GM12878 (cell line): ENCODE results near the gene REV3L. TPM values are rescaled to one million over a fixed set of nuclear protein-coding genes. Genes with fewer than 3 reads are reported as not detected.

ENCODE experiments used
- ATAC-seq: fragments of 200-7000 bp; cut with Tn5 transposase; 3 replicates; pipeline ENCODE4 v1.9.1; 2020; ENCODE audit warnings: mild to moderate bottlenecking, moderate library complexity
- BruUV-seq: library from RNA; stranded (reverse); fragments of 400-500 nt; replicated peaks from 2 replicates; lab custom pipeline; 2021; lab: Mats Ljungman, UMichigan
- CTCF ChIA-PET: fragments of 300-600 bp; sonication (Branson Sonifier 250); formaldehyde crosslinking; extraction: SDS; loops from one replicate; lab custom pipeline; 2021; ENCODE audit warnings: inconsistent platforms; lab: Yijun Ruan, JAX
- POLR2A ChIA-PET: fragments of 350-600 bp; formaldehyde crosslinking; extraction: SDS; loops from one replicate; lab custom pipeline; 2021; ENCODE audit warnings: inconsistent platforms; lab: Charles Lee
- RAD21 ChIA-PET: fragments of 300-600 bp; sonication (Branson Sonifier 250); formaldehyde crosslinking; loops from one replicate; lab custom pipeline; 2023; ENCODE audit warnings: antibody characterized with exemption; ENCODE audit not compliant: unreplicated experiment; lab: Charles Lee
- SMC1A ChIA-PET: fragments of 300-600 bp; sonication (Branson Sonifier 250); formaldehyde crosslinking; loops from one replicate; lab custom pipeline; 2023; ENCODE audit not compliant: unreplicated experiment, uncharacterized antibody; lab: Charles Lee
- DNase-seq: peaks from one replicate; pipeline ENCODE4 v3.0.0-alpha.2; 2011; ENCODE audit warnings: low read depth, low spot score
- FAIRE-seq: peaks from 3 replicates; lab custom pipeline; 2011; peaks lifted over from hg19 to GRCh38; lab: Jason Lieb, UNC
- H2AFZ ChIP-seq: 2 replicates; pipeline ENCODE4 v1.6.0; 2011; ENCODE audit warnings: low read depth, low read length, control low read depth; ENCODE audit not compliant: control insufficient read depth
- H3K27ac ChIP-seq: 2 replicates; pipeline ENCODE4 v1.5.1; 2011; ENCODE audit warnings: control low read depth; ENCODE audit not compliant: control insufficient read depth, insufficient read depth
- H3K27me3 ChIP-seq, 2 experiments: replicated peaks in 1 of 2; 2 replicates each; pipeline versions ENCODE4 v1.6.0 to v1.6.1; 2011; ENCODE audit warnings: low read length in 1 of 2; ENCODE audit not compliant: control insufficient read depth in 2 of 2, insufficient read depth in 2 of 2
- H3K36me3 ChIP-seq, 2 experiments: 2 replicates each; pipeline ENCODE4 v1.5.1; 2011; ENCODE audit warnings: low read length in 1 of 2; ENCODE audit not compliant: control insufficient read depth in 2 of 2, insufficient read depth in 2 of 2
- H3K4me1 ChIP-seq: 2 replicates; pipeline ENCODE4 v1.6.1; 2011; ENCODE audit warnings: mild to moderate bottlenecking, low read length, moderate library complexity, mixed read lengths; ENCODE audit not compliant: control insufficient read depth, insufficient read depth
- H3K4me2 ChIP-seq: 2 replicates; pipeline ENCODE4 v1.6.0; 2011; ENCODE audit warnings: control low read depth; ENCODE audit not compliant: control insufficient read depth, insufficient read depth
- H3K4me3 ChIP-seq: fragments of 200-600 bp; sonication (generic); 2 replicates; pipeline ENCODE4 v1.5.1; 2016
- H3K79me2 ChIP-seq: 2 replicates; pipeline ENCODE4 v1.6.0; 2011; ENCODE audit warnings: low read length; ENCODE audit not compliant: control insufficient read depth, insufficient read depth
- H3K9ac ChIP-seq: 2 replicates; pipeline ENCODE4 v1.8.0; 2011; ENCODE audit warnings: low read length, control low read depth, mixed read lengths; ENCODE audit not compliant: control insufficient read depth, insufficient read depth
- H3K9me3 ChIP-seq: replicated peaks from 3 replicates; pipeline ENCODE4 v1.5.1; 2011; ENCODE audit warnings: mild to moderate bottlenecking, low read length; ENCODE audit not compliant: control insufficient read depth, insufficient read depth
- H4K20me1 ChIP-seq: 2 replicates; pipeline ENCODE4 v1.6.0; 2011; ENCODE audit not compliant: control insufficient read depth, insufficient read depth
- EED ChIP-seq: sonication (generic); IDR thresholded peaks from 2 replicates; pipeline ENCODE4 v1.6.1; 2016; ENCODE audit warnings: antibody characterized with exemption, low read depth
- HDGF ChIP-seq: fragments of 450-650 bp; IDR thresholded peaks from 2 replicates; pipeline ENCODE4 v1.6.1; 2016; ENCODE audit warnings: antibody characterized with exemption
- MEF2A ChIP-seq: IDR thresholded peaks from 2 replicates; pipeline ENCODE4 v1.6.1; 2011; ENCODE audit warnings: low read depth, mild to moderate bottlenecking, low read length, moderate library complexity; ENCODE audit not compliant: insufficient read depth
- MLLT1 ChIP-seq: fragments of 450-650 bp; IDR thresholded peaks from 2 replicates; pipeline ENCODE4 v1.6.1; 2016; ENCODE audit warnings: mild to moderate bottlenecking
- MTA3 ChIP-seq: IDR thresholded peaks from 2 replicates; pipeline ENCODE4 v1.6.1; 2012; ENCODE audit warnings: low read length, inconsistent platforms, borderline replicate concordance
- NBN ChIP-seq: fragments of 450-650 bp; IDR thresholded peaks from 2 replicates; pipeline ENCODE4 v1.6.1; 2016
- NR2C2 ChIP-seq: IDR thresholded peaks from 2 replicates; pipeline ENCODE4 v1.6.1; 2011; ENCODE audit warnings: borderline replicate concordance, low read depth; ENCODE audit not compliant: control insufficient read depth, insufficient read length
- PML ChIP-seq: IDR thresholded peaks from 2 replicates; pipeline ENCODE4 v1.6.1; 2012; ENCODE audit warnings: low read length, inconsistent platforms
- POLR2AphosphoS5 ChIP-seq: IDR thresholded peaks from 2 replicates; pipeline ENCODE4 v1.6.1; 2011; ENCODE audit warnings: mild to moderate bottlenecking, low read length, inconsistent platforms
- RAD51 ChIP-seq: fragments of 450-650 bp; IDR thresholded peaks from 2 replicates; pipeline ENCODE4 v1.6.1; 2016; ENCODE audit warnings: moderate library complexity, mild to moderate bottlenecking, inconsistent platforms
- RB1 ChIP-seq: fragments of 450-650 bp; formaldehyde crosslinking; IDR thresholded peaks from 2 replicates; pipeline ENCODE4 v1.6.1; 2017; ENCODE audit warnings: mild to moderate bottlenecking, borderline replicate concordance
- TBL1XR1 ChIP-seq: IDR thresholded peaks from 2 replicates; pipeline ENCODE4 v1.6.1; 2012; ENCODE audit warnings: low read depth, low read length, improper control_type of control experiment
- WGBS: methylation state at CpG from one replicate; pipeline ENCODE4 v1.1.6; 2016; ENCODE audit warnings: low lambda C conversion rate; ENCODE audit not compliant: insufficient replicate concordance, insufficient coverage; ENCODE audit errors: missing lambda C conversion rate; 5-methylcytosine and 5-hydroxymethylcytosine counted together
- in situ Hi-C: fragments of 300-500 bp; cut with MboI; formaldehyde crosslinking; loops from 9 replicates; pipeline ENCODE4 v1.14.3; 2018; ENCODE audit warnings: mixed read lengths
- intact Hi-C: fragments of 100-400 bp; cut with micrococcal nuclease; formaldehyde crosslinking; loops from one replicate; pipeline ENCODE4 v1.14.2; 2022; ENCODE audit not compliant: unreplicated experiment
- polyA plus RNA-seq, 11 experiments: library from polyadenylated mRNA; depleted of rRNA in 4 of 11; unstranded in 6 of 11; stranded (reverse) in 5 of 11; fragments of >200 nt; fragmentation: Nextera tagmentation in 4 of 11; fragmentation: Illumina TruSeq in 1 of 11; extraction: Ambion mirVana in 4 of 11; extraction: Trizol in 1 of 11; gene quantifications; 1 replicate in 1 of 11; 2 replicates in 10 of 11; pipeline versions ENCODE4 v1.2.1 to v1.2.3, GENCODE V29; 2011 to 2016; ENCODE audit warnings: inconsistent platforms in 2 of 11, missing spikeins in 2 of 11, low read depth in 1 of 11
- total RNA-seq, 4 experiments: library from RNA; depleted of rRNA in 3 of 4; stranded (reverse); fragments of >200 nt in 3 of 4; fragmentation: Illumina TruSeq in 1 of 4; extraction: Trizol in 1 of 4; gene quantifications; 2 replicates each; pipeline versions ENCODE4 v1.2.1 to v1.2.3, GENCODE V29; 2013 to 2021
- TF ChIP-seq, protein P1 (sequence below): fragments of 150-350 bp; IDR thresholded peaks from 2 replicates; pipeline ENCODE4 v1.6.1; 2016; ENCODE audit warnings: low read depth, low read length
- TF ChIP-seq, protein P2 (sequence below): IDR thresholded peaks from 2 replicates; pipeline ENCODE4 v1.6.1; 2012; ENCODE audit warnings: improper control_type of control experiment, low read depth, low read length; ENCODE audit not compliant: insufficient replicate concordance

Gene REV3L
- total and polyA plus RNA-seq, 10 of the 15 experiments (the other 5 are each of a cell fraction or from before 2014, with no cell fraction given) = 7.6 to 33.6 (median 21.5) TPM

- ChIA-PET CTCF (interaction anchor here (0.6 to 1.5 kb wide), 3 partner anchors 11 to 56 kb away, joined by 3 to 6 read pairs (median 3); no protein-coding TSS in a partner anchor), POLR2A (no interaction called here), SMC1A (interaction anchor here (0.8 to 3.0 kb wide), 5 partner anchors 9 to 56 kb away, joined by 3 to 14 read pairs (median 6); no protein-coding TSS in a partner anchor), RAD21 (interaction anchor here (0.7 kb wide), 1 partner anchor 56 kb away, joined by 3 read pairs; no protein-coding TSS in a partner anchor)
- Histone ChIP-seq H2AFZ (no peak overlapping the region), H3K36me3 (no peaks in the 10 kb centered on the region), H3K9me3 (peaks cover 6% of the 10 kb centered on the region; the same call in 2 of the 3 replicates), H3K4me3 (0 out of 2 replicates have a peak overlapping the region, but pooled peaks have one; percentile 3), H3K27me3 (no peaks in the 10 kb centered on the region), H3K4me1 (peaks cover 17% of the 10 kb centered on the region), H3K79me2 (peaks cover 73% of the 10 kb centered on the region), H3K9ac (no peak overlapping the region), H3K27ac (peak overlapping the region; percentile 45), H3K4me2 (peak overlapping the region; percentile 11; the same call in 1 of the 2 replicates), H4K20me1 (no peaks in the 10 kb centered on the region)
- BruUV-seq = no TSS peak
- ATAC-seq (peak; percentile 38), FAIRE-seq (no peak), DNase-seq (no peak)
- WGBS = 50% methylated on average over 2 of the region's 2 CpGs
- intact Hi-C loops = no loop called here
- in situ Hi-C loops = no loop called here
- TF ChIP-seq, protein P1, sequence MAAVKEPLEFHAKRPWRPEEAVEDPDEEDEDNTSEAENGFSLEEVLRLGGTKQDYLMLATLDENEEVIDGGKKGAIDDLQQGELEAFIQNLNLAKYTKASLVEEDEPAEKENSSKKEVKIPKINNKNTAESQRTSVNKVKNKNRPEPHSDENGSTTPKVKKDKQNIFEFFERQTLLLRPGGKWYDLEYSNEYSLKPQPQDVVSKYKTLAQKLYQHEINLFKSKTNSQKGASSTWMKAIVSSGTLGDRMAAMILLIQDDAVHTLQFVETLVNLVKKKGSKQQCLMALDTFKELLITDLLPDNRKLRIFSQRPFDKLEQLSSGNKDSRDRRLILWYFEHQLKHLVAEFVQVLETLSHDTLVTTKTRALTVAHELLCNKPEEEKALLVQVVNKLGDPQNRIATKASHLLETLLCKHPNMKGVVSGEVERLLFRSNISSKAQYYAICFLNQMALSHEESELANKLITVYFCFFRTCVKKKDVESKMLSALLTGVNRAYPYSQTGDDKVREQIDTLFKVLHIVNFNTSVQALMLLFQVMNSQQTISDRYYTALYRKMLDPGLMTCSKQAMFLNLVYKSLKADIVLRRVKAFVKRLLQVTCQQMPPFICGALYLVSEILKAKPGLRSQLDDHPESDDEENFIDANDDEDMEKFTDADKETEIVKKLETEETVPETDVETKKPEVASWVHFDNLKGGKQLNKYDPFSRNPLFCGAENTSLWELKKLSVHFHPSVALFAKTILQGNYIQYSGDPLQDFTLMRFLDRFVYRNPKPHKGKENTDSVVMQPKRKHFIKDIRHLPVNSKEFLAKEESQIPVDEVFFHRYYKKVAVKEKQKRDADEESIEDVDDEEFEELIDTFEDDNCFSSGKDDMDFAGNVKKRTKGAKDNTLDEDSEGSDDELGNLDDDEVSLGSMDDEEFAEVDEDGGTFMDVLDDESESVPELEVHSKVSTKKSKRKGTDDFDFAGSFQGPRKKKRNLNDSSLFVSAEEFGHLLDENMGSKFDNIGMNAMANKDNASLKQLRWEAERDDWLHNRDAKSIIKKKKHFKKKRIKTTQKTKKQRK = no peak
- TF ChIP-seq TBL1XR1 (no peak), RB1 (no peak), MEF2A (no peak), HDGF (peak; percentile 83; the same call in 1 of the 2 replicates), POLR2AphosphoS5 (no peak), EED (peak; percentile 59; the same call in 1 of the 2 replicates), PML (no peak), MTA3 (no peak), RAD51 (no peak), NBN (0 out of 2 replicates have a peak, but pooled peaks have one; percentile 40), NR2C2 (no peak), MLLT1 (no peak)
- TF ChIP-seq, protein P2, sequence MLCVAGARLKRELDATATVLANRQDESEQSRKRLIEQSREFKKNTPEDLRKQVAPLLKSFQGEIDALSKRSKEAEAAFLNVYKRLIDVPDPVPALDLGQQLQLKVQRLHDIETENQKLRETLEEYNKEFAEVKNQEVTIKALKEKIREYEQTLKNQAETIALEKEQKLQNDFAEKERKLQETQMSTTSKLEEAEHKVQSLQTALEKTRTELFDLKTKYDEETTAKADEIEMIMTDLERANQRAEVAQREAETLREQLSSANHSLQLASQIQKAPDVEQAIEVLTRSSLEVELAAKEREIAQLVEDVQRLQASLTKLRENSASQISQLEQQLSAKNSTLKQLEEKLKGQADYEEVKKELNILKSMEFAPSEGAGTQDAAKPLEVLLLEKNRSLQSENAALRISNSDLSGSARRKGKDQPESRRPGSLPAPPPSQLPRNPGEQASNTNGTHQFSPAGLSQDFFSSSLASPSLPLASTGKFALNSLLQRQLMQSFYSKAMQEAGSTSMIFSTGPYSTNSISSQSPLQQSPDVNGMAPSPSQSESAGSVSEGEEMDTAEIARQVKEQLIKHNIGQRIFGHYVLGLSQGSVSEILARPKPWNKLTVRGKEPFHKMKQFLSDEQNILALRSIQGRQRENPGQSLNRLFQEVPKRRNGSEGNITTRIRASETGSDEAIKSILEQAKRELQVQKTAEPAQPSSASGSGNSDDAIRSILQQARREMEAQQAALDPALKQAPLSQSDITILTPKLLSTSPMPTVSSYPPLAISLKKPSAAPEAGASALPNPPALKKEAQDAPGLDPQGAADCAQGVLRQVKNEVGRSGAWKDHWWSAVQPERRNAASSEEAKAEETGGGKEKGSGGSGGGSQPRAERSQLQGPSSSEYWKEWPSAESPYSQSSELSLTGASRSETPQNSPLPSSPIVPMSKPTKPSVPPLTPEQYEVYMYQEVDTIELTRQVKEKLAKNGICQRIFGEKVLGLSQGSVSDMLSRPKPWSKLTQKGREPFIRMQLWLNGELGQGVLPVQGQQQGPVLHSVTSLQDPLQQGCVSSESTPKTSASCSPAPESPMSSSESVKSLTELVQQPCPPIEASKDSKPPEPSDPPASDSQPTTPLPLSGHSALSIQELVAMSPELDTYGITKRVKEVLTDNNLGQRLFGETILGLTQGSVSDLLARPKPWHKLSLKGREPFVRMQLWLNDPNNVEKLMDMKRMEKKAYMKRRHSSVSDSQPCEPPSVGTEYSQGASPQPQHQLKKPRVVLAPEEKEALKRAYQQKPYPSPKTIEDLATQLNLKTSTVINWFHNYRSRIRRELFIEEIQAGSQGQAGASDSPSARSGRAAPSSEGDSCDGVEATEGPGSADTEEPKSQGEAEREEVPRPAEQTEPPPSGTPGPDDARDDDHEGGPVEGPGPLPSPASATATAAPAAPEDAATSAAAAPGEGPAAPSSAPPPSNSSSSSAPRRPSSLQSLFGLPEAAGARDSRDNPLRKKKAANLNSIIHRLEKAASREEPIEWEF = no peak
Measured at GRCh38 chr6:111423055-111423633, 59.9 kb downstream of the REV3L start.
